Erythroblast (primary cell): ENCODE results near the gene NTRK2.

ENCODE experiments used
- GATA1 ChIP-seq: IDR thresholded peaks from 2 replicates; pipeline ENCODE4 v1.6.1; 2011; ENCODE audit warnings: low read depth, mild to moderate bottlenecking, control low read depth, low read length, moderate library complexity
- POLR2A ChIP-seq: IDR thresholded peaks from 2 replicates; pipeline ENCODE4 v1.6.1; 2011; ENCODE audit warnings: mild to moderate bottlenecking, low read length

GRCh38 chr9:84756171-84756570 is 86.6 kb downstream of the NTRK2 start:
- TF ChIP-seq POLR2A (no peak), GATA1 (no peak)
